Measurements from ENCODE around the gene ARG2.
A peak's percentile ranks its signal among the peaks of the same experiment; 100 is the strongest.

ARG2 gene

DNA sequence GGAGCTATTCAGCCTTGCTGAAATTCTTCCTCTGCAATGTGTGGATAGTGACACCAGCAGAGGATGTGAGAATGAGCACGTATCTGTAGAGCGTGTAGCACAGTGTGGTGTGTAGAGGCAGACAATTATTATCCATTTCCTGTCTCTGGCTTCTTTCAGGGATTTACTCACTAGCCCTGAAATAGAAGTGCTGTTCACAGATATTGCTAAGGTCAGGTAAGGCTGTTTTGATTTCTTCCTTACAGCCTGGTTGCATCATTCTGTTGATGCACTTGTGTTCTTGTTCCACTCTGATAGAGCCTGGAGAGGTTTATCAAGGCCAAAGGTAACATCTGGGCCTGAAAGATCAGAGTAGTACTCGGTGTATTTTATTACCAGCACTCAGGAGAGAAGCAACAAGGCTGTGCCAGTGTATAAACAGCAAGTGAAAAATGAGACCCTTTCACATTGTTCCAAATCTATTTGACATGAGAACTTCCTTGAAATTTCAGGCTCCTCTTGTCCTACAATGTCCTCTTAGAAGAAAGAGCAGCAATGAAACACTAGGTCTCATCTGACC, 16.7 kb downstream of the ARG2 start:
- no peak for DNase-seq (ENCODE audit: low read depth in 2 of 2)

DNA sequence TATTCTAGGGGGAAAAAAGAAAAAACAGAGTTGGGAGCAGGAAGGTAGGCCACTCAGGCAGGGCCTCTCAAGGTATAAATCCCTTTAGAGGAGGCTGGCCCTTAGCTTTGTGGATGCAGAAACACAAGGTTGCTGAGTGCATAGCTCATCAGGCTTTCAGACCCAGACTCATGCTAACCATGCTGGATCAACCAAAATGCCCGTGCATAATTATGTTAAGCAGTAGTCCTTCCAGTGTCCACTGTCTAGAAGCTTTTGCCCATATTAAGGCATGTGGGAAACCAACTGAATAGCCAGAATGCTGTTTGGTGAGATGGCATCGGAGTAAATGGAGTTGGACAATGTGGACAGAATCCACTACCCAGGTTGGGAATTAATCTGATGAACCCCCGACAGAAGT, 18.9 kb downstream of the ARG2 start:
- DNase-seq (ENCODE audit: low read depth in 2 of 2), result no peak

DNA sequence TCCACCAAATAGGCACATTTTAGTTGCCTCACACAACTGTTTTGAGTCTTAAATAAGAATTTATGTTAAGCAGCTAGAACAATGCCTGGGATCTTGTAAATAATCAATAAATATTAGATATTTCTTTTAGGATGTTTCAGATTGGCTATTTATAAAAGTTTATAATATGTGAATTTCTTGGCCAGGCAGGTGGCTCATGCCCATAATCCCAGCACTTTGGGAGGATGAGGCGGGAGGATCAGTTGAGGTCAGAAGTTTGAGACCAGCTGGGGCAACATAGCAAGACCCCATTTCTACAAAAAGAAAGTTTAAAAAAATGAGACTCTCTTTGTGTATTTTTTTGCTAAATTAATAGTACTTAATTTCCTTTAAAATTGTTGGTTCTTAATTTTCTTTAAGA, 21.8 kb downstream of the ARG2 start:
- DNase-seq (ENCODE audit: low read depth in 2 of 2), result no peak

DNA sequence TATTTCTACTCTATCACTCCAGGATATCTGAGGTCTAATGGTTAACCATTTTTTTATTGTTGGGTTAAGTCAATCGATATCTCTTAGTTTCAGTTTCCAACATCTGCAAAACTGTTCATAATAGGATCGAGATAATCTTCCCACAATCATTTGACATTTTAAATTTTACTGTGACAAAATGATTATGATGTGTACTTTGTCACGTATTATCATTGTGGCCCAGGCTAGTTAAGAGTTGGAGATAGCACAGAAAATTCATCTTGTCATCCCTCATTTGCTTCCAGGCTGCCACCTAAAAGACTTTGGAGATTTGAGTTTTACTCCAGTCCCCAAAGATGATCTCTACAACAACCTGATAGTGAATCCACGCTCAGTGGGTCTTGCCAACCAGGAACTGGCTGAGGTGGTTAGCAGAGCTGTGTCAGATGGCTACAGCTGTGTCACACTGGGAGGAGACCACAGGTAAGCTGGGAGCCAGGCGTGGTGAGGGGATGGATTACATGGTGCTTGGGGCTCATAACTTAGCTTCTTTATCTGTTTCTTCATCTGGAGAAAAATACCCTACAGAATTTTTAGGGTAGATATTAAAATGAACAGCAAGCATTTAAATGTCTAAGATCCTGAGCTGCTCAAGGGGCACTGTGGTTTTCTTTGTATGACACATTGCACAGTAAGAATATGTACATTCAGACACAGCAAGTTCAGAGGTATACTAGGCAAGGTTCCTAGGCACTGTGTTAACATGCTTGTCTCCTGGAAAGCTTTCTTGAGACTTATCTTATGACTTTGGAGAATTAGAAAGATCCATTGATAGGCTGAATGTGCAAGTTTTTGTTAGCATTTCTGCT, 22.4 kb downstream of the ARG2 start:
- no peak for DNase-seq (ENCODE audit: low read depth in 2 of 2)

DNA sequence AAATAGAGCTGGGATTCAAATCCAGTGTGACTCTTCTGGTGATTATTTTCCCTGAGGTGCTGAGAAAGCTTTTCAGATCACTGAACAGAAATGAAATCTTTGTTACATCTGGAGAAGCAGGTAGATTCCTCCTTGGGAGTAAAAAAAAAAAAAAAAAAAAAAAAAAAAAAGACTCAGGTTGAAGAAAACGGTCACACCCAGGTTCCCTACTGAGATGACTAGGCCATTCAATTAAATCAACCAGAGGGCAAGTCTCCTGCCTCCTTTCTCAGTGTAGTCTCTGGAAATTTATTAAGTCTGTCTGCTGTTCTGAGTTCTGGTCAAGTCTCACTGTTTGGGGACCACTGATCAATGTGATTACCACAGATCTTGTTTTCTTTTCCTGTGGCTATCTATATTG, 24.0 kb downstream of the ARG2 start:
- no peak for DNase-seq (ENCODE audit: low read depth in 2 of 2)

DNA sequence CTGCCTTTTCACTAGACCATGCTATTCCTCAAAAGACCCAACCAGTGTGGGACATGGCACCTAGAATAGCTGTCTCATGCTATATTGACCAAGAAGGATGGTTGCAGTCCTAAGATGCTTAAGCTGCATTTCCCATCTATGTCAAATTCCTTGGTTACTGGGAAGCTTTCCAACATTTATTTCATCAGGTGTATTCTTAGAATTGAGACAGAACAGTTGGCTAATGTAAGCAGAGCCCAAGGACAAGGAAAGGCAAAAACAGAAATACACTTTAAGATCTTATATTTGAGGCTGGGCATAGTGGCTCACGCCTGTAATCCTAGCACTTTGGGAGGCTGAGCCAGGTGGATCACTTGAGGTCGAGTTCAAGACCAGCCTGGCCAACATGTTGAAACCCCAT, 24.7 kb downstream of the ARG2 start:
- no peak for DNase-seq (ENCODE audit: low read depth in 2 of 2)

DNA sequence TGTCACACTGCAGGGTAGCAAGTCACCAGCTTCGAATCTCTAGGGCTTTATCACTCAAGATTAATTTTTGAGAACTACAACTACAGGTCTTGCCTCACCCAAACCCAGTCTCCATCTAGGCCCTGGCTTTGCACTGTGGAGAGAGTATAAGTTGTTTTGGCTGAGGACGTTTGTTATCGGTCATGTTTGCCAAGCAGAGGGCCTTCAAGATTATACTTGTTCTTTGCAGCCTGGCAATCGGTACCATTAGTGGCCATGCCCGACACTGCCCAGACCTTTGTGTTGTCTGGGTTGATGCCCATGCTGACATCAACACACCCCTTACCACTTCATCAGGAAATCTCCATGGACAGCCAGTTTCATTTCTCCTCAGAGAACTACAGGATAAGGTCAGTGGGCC, 25.7 kb downstream of the ARG2 start:
- no peak for DNase-seq (ENCODE audit: low read depth in 2 of 2)

DNA sequence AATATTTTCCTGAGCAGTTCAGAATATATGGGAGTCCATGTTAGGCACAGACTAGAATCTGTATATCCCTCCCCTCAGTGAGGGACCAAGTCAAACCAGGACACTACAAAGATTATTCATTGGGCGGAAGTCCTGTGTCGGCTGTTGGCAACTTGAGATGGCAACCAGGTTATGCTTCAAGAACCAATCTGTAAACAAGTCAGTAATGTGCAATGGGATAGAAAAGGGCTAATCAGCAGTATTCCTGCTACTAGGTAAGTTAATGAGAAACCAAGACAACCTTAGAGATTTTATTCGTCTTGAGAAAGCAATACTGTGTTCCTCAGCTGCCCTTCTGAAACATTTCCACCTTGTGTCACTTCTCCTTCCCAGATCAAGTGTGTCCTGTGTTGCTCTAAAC, 26.4 kb downstream of the ARG2 start:
- no peak for DNase-seq (ENCODE audit: low read depth in 2 of 2)

DNA sequence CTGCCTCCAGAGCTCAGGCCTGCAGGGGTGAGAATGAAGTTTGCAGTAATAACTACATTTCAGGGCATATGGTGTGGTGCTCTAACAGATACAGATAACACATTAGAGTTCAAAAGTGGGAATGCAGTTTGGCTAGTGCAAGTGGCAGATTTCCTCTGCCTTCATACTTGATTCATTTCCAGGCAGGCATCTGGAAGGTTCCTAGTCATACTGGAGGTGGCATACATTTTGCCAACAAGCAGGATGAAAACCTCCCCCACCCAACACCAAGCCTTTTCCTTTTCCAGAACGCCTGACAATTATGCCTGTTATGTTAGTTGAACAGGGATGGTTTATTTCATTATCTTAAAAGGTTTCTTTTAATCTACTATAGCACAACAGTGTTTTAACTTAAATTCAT, 30.4 kb downstream of the ARG2 start:
- no peak for DNase-seq (ENCODE audit: low read depth in 2 of 2)

DNA sequence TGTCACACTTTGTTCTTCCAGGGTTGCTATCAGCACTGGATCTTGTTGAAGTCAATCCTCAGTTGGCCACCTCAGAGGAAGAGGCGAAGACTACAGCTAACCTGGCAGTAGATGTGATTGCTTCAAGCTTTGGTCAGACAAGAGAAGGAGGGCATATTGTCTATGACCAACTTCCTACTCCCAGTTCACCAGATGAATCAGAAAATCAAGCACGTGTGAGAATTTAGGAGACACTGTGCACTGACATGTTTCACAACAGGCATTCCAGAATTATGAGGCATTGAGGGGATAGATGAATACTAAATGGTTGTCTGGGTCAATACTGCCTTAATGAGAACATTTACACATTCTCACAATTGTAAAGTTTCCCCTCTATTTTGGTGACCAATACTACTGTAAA, 31.0 kb downstream of the ARG2 start:
- no peak for DNase-seq (ENCODE audit: low read depth in 2 of 2)

DNA sequence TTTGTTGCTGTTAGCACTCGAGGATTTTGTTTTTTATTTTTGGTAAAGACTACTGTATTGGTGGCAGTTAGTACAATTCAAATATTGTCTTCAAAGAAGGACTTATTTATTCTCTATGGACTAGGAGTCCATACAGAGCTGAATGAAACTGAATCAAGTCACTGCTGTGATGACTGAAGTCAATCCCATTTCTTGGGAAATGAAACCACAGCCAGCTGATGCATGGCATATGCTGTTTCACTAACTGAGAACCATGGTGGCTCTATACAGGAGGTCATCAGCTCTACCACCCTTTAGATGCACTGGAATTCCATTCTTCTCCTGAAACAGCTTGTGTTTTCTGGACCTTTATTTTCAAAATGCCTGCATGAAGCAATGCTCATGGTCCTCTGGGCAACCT, 32.5 kb downstream of the ARG2 start:
- no peak for DNase-seq (ENCODE audit: low read depth in 2 of 2)

DNA sequence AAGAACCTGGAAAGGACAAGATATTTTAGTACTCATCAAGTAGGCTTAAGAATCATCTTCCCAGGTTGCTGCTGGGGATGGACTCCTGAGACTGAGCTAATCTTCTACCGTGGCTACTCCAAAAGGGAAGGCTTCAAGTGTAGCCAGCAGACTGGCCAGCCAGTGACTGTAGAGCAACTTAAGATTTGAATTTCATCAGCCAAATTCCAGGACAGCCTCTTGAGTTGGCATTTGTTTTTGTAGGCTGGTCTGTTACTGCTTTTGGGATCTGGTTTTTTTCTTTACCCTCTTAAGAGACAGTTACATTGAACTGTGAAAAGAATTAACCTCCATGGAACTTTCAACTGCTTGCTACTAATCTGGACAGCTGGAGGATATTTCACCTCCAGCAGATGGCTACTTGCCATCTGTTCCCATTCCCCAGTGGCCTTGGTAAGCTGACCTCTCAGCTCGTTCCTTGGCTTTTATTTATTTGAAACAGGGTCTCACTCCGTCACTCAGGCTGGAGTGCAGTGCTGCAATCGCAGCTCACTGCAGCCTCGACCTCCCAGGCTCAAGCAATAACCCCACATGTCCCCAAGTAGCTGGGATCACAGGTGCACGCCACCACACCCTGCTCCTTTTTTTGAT, 34.0 kb downstream of the ARG2 start:
- no peak for DNase-seq (ENCODE audit: low read depth in 2 of 2)

DNA sequence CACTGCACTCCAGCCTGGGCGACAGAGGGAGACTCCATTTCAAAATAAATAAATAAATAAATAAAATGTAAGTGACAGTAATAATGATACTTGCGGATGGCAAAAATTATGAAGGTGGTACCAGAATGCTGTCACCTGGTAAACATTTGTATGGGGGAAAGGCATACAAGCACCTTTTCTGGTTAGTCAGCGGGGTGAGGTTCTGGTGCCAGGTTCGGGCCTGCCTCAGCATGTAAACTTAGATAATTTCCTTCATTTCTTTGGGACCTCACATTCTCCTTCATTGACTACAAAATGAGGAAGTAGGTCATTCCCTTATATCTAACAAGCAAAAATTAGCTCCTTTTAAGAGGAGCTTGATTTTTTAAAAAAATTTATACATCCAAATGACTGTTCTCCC, 43.9 kb downstream of the ARG2 start:
- DNase-seq (ENCODE audit: low read depth in 2 of 2), result no peak

DNA sequence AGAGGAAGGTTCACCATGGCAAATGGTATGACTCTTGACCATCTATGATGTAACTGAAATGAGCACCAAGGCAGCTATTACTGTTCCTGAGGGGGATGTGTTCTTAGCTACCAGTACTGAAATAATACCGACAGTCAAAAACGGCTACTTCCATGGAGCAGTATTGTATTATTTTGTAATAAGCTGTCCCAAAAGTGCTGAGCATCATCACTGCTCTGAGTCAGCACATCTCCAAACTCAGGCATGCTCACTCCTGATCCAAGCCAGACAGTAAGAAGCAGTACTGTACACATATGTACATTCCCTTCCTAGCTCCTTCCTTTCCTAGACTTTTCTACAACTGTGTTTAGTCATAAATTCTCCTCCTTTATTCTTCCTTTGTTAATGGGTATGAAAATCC, 46.1 kb downstream of the ARG2 start:
- DNase-seq (ENCODE audit: low read depth in 2 of 2), result no peak

DNA sequence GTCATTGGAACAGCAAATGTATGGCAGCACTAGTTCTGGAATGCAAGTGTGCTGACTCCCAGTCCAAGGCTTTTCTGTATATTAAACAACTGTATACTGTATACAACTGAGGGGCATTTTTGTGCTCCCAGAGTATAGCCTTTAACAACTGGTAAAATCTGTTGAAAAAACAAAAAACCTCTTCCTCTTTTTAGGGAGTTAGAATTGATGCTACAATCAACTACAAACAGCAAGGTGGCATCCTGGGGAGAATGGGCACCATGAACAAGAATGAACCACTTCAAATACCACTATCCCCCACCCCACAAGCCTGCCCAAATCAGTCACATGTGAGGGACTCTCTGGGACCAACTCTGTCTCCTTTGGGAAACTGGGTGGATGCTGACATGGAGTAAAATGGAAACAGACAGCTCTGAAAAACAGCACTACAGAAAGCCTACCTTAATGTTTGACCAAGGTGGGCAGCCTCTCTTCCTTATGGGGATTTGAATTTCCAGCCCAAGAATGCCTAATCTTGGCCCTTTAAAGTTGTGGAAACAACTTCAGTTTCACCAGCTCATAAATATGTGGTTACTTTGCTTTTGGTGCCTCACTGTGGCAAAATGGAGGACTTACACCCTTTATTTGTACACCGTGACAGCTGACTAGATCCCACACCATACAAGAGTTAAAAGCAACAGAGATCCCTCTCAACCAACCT, 47.2 kb downstream of the ARG2 start:
- DNase-seq (ENCODE audit: low read depth in 2 of 2), result no peak

DNA sequence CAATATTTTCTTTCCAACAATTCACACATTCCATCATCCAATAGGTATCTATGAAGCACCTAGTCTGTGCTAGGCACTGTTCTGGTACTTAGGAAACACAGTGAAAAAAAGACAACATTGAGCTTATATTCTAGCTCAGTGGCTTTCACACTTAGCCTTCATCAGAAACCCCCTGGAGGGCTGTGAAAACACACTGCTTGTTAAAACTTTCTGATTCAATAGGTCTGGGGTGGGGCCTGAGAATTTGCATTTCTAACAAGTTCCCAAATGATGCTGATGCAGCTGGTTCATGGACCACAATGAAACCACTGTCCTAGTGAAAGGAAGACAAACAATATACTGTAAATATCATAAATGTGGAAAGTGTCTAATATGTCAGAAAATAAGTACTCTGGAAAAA, 48.8 kb downstream of the ARG2 start:
- no peak for DNase-seq (ENCODE audit: low read depth in 2 of 2)

DNA sequence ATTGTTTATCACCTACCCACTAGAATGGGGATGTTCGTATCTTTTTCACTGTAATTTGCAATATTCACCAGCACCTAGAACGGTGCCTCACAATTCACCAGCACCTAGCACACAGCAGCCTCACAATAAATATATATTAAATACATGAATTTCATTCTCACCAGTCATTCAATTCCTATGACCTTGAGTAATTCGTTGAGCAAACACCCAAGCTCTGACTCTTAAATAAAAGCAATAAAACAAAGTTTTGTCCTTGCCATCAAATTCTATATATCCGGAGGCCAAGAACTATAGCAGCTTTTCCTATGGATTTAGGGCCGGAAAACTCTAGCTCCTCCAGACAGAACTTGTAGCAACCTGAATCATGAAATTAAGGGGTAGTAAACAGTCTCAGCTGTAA, 53.7 kb downstream of the ARG2 start:
- DNase-seq (ENCODE audit: low read depth in 2 of 2), result no peak

DNA sequence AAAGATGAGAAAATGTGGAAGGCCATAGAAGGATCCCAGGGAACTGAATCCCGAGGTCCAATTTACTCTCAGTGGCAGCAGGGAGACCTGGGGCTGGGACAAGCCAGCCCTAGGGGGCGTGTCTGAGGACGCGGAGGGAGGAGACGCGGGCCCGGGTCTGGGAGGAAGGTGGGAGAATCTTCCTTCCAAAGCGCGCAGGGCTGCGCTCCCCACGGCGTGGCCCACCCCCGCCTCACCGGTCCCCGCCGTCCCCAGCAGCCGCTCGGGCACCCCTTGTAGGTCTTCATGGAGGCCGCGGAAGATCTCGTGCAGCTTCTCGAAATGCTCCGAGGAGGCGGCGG, 54.4 kb downstream of the ARG2 start:
- DNase-seq (ENCODE audit: low read depth in 2 of 2), result peak in 1 of 2 donors; percentile 8

DNA sequence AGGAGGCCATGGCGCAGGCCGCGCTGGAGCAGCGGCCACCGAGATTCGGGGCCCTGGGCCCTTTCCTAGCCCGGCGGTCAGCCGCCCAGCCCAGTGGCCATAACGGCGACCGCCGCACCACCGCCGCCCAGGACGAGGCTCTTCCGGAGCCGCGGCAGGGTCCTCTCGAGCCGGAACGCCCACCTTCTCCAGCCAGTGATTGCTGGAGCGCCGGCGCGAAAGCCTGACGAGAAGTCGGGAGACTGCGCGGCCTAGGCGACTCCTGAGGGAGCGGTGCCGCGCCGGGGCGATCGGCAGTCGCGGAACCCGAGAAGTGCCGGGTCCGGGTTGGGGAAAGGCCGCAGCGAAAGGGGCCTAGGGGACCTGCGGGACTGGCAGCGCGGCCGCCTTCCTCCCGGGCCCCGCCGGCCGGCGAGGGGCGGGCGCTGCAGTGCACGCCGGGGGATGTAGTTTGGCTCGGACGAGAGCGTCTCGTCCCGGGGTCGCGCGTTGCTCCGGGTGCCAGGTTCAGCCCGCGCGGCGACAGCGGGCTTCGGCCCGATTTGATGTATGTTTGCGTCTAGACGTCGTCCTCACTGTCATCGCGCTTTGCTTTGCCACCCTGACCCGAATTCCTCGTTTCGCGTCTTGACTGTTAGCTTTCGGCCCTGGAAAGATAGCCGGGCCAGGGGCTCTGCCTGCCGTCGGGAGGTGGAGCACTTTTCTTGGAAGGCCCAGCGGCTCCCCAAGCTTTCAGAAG, 54.9 kb downstream of the ARG2 start, which contains the start of gene VTI1B:
TSS of gene VTI1B (minus strand) at position 153 of the 739 bp plus-strand sequence. CDS start at position 10, 143 bp downstream.
- DNase-seq (ENCODE audit: low read depth in 2 of 2), result peak; percentile 47 to 70

DNA sequence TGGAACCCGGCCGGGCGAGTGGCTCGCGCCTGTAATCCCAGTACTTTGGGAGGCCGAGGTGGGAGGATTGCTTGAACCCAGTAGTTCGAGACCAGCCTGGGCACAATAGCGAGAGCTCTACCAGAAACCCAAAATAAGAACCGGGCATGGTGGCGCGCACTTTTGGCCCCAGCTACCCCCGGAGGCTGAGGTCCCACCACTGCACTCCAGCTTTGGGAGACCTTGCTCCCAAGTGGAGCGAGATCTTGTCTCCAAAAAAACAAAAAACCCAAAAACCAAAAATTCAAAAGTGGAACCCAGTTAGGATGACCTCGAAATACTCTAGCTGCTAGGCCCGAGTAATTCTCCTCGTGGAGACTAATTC, 55.5 kb downstream of the ARG2 start:
- DNase-seq (ENCODE audit: low read depth in 2 of 2), result no peak

DNA sequence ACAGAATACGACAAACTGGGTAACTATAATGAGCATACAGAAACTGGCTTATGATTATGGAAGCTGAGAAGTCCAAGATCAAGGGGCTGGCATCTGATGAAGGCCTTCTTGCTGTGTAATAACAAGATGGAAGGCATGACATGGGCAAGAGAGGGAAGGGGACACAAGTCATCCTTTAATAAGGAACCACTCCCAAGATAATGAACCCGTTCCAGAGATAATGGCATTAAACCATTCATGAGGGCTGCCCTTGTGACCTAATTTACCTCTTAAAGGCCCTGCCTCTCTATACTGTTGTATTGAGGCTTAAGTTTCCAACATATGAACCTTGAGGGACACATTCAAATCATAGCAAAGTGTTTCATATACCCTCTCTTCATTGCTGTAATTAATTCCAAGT, 59.3 kb downstream of the ARG2 start:
- no peak for DNase-seq (ENCODE audit: low read depth in 2 of 2)

DNA sequence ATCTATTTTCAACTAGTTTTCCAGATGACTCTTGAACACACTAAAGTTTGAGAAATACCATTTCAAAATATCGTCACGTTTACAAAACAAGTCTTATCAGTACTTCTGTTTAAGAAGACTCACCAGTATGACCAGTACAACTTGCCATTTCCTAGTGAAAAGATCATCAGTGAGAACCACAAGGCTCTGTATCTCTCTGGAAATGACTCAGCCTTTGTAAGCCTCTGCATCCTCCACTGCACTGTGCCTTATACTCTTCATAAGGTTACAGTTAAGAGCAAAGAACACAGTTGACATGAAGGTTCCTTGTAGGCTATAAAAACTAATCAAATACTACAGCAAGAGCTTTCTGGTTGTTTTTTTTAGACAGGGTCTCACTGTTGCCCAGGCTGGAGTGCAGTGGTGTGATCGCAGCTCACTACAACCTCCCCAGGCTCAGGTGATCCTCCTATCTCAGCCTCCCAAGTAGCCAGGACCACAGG, 60.4 kb downstream of the ARG2 start:
- no peak for DNase-seq (ENCODE audit: low read depth in 2 of 2)

All from stimulated activated CD8-positive, alpha-beta memory T cell treated with anti-CD3 and anti-CD28 coated beads, Interleukin-15, amount 100 ng/mL, for 4 hours (primary cell).